Activated T-cell treated with anti-CD3 and anti-CD28 coated beads, Interleukin-2, amount 50 U/mL, for 1 hour (primary cell): ENCODE measurements around the gene GNE.
"Not testable (repeated sequence)": the region's sequence is repeated elsewhere in the genome, so short reads cannot be mapped to it uniquely, and the experiment has no call there.

Source experiments
- DNase-seq: peaks from one replicate; pipeline ENCODE4 v3.0.0-alpha.2; 2020

GNE gene

DNA sequence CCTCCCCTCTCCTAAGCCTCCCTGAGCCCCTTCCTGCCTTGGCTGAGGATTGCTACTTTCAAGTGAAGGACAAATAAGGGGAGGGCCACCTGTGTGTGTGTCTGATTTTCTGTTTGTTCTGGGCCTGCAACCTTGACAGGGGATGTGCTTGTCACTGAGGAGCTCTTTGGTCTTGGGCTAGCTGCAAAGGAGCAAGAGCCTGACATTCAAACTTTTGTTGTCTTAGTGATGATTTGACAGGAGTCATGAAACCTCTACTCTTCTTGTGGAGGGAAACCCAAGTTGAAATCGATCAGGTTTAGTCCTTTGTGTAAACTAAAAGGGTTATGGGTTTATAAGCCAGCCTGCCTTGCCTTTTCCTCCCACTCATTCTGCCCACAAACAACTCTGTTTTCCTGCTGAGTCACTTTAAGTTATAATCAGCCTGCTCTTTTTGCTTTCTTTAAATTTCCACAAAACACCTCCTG, 50.7 kb downstream of the GNE start:
- no peak for DNase-seq

DNA sequence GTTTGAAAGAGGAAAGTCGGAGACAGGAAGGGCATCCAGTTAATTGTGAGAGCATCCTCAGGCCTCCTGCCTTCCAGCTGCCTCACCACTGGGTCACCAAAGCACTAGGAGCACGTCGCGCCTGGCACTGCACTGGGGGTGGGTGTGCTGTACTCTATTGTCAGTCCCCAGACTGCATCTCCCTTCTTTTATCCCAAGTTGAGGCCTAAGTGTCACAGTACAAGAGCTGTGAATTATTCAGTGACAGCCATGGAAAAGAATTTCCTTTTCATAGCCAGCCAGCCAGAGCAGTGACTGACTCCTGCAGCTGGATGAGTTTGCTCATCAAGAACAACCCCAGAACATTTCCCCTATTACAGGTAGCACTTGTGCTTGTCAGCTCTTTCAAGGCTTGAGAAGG, 51.2 kb downstream of the GNE start:
- no peak for DNase-seq

DNA sequence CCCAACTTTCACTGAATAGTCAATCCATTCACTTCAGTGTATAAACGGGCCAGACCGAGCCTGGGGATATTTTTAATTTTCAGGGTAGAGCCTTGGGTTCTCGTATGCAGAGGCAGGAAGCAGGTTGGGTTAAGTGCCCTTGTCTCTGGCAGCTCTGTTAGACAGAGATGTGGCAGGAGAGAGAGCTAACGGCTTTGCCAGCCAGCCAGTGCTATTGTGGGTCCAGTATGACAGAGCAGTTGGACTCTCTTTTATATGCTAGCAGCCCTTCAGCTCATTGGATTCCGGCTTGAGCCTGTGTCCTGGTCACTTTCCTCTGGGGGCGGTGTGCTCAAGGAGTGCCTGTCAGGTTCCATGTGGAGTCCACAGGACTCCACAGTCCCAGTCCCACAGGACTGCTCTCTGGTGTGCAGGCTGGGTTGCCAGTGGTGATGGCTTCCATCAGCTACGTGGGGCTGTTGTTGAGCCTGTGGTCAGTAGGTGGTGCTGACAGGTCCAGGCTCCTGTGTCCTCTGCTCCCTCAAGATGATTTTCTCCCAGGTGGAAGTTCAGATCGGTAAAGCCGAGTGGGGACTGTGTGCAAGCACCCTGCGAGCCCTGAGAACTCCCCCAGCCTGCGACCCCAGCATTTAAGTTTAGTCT, 53.2 kb downstream of the GNE start:
- DNase-seq, result no peak

DNA sequence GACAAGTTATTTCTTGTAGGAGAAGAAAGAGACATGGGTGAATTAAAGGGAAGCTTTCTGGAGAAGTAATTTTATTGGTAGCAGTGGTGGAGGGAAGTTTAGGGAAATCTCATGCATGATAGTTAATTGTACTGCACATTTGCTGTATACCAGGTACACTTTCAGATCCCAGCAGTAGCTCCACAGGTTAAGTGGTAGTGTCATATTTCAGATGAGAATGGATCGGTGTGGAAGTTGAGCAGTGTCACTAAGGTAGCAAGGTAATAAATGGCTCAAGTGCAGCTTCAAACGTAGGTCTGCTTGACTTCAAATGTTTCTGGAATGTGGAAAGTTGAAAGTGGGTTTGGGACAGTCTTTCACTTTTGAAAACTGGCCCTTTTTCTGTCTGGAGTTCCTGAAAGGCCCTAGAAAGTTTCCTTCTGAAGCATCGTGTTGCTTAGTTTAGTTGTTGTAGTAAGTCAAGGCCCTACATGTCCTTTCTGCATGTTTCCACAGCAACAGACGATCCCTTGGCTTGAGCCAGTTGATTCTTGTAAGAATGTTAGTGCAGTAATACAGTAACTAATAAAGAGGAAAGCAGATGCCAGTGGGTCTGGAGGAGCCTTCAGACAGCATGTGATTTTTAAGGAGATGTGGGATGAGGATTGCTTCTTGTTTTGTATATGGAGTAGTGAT, 63.8 kb downstream of the GNE start:
- no peak for DNase-seq

DNA sequence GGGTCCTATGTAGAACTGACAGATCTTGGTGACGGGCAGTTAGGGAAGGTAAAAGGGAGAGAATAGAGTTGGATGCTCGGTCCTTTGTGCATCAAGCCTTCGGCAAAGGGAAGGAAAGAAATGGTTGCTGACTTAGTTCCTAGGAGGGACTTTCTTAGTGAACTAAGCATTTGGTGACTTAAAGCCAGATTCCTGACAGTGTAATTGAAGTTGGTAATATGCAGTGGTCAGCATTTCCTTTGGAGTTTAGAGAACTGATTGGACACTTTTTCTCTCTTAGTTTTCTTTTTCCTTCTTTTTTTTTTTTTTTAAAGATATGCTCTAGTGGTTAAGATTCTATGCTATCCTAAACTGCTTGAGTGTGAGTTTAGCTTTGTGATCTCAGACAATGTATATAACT, 65.2 kb downstream of the GNE start:
- no peak for DNase-seq

DNA sequence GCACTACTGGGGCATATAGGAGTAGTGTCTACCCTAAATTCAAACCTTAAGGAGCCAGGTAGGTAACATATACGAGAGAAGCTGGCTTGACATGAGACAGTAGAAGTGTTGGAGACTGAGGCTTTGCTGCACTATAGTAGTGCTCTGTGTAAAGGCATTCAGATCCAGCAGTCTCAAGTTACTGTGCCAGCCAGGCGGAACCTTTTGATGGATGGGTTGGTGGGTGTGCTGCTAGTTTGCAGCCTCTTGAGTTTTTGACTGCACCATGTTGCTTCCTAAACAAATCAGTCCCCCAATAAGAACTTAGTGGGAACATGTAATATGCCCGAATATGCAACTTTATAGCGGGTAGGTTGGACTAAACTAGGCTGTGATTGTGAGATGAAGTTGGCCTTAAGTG, 66.1 kb downstream of the GNE start:
- DNase-seq, result no peak

DNA sequence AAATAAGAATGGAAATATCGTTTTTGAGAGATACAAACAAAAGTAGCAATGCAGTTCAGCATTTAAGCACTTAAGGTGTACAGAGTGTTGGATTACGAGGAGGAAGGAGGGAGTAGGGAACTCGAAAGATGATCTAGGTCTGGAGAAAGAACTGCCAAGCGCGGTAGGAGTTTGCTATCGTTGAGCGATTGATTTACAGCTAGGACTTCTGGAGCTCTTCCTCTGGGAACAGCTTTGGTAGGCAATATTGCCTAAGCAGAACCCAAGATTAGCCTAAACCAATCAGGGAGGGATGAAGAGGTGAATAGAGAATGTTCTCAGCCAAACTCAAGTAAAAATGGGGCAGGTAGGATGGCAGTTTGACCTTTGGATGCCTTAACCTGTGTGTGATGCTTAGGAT, 66.6 kb downstream of the GNE start:
- no peak for DNase-seq

DNA sequence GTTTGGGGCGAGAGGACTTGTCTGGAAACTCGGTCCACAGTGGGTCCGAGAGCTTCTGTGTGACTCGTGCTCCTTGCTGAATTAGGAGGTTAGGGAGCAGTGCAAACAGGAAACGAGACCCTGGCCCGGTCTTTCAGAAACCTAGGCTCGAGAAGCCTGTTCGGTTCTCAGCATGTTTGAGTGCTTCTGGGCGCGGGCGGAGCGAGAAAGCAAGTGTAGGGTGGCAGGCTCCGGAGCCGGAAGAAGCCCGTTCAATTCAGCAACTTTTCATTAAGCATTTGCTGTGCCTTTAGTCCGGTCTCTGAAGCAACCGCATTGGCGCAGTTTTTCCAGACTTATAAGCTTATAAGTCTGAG, 67.0 kb downstream of the GNE start:
- no peak for DNase-seq

DNA sequence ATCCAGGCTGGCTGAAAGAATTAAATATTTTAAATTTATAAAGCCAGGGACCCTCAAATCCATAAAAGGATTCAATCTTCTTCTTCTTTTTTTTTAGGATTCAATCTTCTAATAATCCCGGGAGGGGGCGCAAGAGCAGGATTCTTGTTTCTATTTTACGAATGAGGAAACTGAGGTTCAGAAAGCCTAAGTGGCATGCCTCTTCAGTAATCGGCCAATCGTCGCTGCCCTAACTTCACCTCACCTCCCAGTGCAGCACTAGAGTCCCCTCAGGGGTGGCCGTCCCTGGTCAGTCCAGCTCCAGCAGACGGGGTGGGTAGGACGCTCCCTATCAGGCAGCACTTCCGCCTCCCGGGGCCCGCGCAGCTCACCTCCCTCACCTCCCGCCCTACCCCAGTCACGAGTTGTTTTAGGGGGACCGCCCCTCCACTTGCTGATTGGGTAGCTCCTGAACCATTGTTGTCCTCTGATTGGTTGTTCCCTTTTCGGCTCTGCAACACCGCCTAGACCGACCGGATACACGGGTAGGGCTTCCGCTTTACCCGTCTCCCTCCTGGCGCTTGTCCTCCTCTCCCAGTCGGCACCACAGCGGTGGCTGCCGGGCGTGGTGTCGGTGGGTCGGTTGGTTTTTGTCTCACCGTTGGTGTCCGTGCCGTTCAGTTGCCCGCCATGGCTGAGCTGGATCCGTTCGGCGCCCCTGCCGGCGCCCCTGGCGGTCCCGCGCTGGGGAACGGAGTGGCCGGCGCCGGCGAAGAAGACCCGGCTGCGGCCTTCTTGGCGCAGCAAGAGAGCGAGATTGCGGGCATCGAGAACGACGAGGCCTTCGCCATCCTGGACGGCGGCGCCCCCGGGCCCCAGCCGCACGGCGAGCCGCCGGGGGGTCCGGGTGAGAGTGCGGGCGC, 67.6 kb downstream of the GNE start, which contains the start of gene CLTA:
Gene CLTA (plus strand): TSS at position 534 of the 902 bp plus-strand sequence. CDS start 136 bp downstream, at position 670.
- DNase-seq, result peak; percentile 88

DNA sequence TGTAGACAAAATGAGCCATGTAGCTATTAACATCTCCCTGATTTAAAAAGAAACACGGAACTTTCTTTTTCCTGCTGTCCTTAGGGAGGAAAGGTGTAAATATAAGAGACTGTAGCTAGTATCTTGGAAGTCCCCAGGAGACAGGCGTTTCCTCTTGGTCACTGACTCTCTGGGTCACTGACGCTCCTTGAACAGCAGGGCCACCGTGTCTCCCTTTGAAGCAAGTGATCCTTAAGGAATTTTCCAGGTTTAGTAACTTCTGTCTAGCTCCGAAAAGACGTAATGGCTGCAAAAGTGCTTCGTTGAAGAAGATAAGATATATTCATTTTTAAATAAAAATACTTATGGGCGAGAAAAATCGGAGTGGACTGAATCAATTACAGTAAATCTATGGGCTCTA, 68.3 kb downstream of the GNE start:
- no peak for DNase-seq

DNA sequence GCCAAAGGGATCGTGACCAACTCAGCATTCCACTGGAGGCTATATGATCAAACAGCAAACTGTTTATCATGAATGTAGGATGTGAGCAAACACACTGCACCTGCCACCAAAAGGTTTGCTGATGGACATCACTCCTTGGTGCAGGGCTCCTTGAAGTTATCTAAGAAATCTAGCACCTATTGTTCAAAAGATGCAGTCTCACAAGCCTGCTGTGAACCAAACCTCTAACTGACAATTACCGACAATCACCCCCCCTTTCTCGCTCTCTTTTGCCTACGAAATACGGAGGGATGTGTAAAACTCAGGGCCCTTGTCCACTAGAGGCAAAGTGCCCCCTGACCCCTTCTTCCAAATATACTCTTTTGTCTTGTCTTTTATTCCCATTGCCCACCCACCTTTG, 70.0 kb downstream of the GNE start:
- no peak for DNase-seq

DNA sequence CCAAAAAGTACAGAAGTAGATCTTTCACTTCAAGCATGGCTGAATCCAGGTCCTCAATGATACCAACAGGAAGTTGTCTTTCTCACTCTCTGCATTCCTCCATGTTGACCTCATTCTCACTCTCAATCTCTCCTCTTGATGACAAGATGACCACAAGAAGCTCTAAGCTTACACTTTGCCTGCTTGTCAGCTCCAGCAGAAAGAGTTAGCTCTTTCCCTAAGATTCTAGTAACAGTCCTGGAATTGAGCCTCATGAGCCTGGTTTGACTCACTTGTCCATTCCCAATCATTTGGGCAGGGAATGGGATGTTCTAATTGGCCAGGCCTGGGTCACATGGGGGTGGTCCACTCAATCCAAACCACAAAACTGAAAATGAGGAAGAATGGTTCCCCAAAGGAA, 70.8 kb downstream of the GNE start:
- DNase-seq, result no peak

DNA sequence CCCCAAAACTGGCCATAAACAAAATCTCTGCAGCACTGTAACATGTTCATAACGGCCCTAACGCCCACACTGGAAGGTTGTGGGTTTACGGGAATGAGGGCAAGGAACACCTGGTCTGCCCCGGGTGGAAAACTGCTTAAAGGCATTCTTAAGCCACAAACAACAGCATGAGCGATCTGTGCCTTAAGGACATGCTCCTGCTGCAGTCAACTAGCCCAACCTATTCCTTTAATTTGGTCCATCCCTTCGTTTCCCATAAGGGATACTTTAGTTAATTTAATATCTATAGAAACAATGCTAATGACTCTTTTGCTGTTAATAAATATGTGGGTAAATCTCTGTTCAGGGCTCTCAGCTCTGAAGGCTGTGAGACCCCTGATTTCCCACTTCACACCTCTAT, 78.0 kb downstream of the GNE start:
- DNase-seq, result not testable (repeated sequence)

DNA sequence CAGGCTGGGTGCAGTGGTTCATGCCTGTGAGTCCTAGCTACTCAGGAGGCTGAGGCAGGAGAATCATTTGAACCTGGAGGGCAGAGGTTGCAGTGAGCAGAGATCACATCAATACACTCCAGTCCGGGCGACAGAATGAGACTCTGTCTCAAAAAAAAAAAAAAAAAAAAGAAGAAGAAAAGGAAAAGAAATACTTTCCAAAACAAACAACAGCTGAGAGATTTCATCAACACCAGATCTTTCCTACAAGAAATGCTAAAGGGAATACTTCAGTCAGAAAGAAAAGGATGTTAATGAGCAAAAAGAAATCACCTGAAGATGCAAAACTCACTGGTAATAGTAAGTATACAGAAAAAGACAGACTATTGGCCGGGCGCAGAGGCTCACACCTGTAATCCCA, 80.7 kb downstream of the GNE start:
- no peak for DNase-seq

DNA sequence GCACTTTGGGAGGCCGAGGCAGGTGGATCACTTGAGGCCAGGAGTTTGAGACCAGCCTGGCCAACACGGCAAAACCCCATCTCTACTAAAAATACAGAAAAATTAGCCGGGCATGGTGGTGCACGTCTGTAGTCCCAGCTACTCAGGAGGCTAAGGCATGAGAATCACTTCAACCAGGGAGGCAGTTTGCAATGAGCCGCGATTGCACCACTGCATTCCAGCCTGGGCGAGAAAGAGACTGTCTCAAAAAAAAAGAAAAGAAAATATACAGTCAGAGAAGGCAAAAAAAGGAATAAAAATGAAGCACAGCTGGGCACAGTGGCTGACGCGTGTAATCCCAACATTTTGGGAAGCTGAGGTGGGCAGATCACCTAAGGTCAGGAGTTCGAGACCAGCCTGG, 81.8 kb downstream of the GNE start:
- DNase-seq, result not testable (repeated sequence)

DNA sequence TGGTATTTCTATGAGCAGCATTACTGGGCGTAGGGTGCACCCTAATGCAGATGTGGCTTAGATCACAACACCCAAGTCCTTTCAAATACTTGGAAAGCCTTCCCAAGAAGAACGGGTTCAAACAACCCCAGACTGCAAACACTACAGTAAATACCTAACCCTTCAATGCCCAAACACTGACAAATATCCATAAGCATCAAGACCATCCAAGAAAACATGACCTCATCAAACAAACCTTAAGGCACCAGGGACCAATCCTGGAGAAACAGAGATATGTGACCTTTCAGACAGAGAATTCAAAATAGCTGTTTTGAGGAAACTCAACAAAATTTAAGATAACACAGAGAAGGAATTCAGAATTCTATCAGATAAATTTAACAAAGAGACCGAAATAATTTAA, 83.0 kb downstream of the GNE start:
- DNase-seq, result not testable (repeated sequence)

DNA sequence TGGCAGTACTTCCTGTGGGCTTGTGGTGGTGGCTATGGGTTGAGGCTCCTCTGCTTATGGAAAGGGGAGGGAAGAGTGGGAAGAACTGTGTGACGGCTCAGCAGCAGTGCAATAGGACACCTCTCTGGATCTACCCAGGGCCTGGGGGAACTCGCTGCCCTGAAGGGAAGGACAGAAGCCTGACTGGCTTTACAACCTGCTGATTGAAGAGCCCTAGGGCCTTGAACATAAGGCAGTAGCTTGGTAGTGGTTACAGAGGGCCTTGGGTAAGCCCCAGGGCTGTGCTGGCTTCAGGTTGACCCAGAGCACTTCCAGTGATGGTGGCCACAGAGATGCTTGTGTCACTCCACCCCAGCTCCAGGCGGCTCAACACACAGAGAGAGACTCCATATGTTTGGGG, 83.5 kb downstream of the GNE start:
- no peak for DNase-seq

DNA sequence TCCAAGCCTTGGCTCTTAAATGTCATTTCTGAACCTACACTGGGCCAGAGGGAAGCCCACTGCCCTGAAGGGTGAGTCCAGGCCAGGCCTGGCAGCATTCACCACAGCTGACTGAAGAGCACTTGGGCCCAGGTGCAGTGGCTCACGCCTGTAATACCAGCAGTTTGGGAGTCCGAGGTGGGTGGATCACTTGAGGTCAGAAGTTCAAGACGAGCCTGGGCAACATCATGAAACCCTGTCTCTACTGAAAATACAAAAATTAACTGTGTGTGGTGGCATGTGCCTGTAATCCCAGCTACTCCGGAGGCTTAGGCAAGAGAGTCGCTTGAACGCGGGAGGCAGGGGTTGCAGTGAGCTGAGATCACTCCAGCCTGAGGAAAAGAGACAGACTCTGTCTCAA, 84.0 kb downstream of the GNE start:
- DNase-seq, result no peak

DNA sequence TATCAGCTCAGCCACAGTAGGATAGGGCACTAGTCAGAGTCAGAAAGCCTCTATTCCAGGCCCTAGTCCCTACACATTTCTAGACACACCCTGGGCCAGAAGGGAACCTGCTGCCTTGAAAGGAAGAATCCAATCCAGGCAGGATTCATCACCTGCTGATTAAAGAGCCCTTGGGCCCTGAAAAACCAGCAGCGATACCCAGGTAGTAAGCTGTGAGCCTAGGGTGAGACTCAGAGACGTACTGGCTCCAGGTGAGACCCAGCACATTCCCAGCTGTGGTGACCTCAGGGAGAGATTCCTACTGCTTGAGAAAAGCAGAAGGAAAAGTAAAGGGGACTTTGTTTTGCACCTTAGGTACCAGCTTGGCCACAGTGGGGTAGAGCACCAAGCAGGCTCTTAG, 84.4 kb downstream of the GNE start:
- DNase-seq, result no peak

DNA sequence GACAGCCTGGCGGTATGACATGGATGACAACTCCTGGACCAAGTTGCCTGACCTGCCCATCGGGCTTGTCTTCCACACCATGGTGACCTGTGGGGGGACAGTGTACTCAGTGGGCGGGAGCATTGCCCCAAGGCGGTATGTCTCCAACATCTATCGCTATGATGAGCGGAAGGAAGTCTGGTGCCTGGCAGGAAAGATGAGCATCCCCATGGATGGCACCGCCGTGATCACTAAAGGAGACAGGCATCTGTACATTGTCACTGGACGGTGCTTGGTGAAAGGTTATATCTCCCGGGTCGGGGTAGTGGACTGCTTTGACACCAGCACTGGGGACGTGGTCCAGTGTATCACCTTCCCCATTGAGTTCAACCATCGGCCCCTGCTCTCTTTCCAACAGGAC, 87.7 kb downstream of the GNE start:
- DNase-seq, result no peak

DNA sequence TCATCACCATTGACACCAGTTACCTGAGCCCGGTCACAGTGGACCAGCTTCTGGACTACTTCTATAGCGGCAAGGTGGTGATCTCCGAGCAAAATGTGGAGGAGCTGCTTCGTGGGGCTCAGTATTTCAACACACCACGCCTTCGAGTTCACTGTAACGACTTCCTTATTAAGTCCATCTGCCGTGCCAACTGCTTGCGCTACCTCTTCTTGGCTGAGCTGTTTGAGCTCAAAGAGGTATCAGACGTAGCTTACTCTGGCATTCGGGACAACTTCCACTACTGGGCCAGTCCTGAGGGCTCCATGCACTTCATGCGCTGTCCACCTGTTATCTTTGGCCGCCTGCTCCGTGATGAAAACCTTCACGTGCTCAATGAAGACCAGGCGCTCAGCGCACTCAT, 88.5 kb downstream of the GNE start:
- no peak for DNase-seq

DNA sequence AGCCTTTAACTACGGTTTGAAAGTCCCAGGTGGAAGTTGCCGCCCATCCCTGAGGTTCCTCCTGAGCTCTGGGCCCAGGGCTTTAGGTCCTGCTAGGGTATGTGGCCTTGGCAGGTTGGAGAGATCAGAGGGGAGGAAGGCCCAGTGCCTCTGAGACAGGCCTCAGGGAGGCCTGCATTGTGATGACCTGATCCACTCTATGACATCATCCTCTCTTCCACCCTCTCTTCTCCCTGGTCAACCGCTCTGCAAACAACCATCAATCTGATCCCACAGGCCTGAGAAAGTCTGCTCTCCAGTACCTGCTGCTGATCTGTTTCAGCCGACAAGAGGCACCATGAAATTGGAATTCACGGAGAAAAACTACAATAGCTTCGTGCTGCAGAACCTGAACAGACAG, 89.1 kb downstream of the GNE start, which contains the start of gene CCIN:
Gene CCIN (plus strand): TSS at position 223 of the 400 bp plus-strand sequence. CDS start 115 bp downstream, at position 338.
- DNase-seq, result no peak

DNA sequence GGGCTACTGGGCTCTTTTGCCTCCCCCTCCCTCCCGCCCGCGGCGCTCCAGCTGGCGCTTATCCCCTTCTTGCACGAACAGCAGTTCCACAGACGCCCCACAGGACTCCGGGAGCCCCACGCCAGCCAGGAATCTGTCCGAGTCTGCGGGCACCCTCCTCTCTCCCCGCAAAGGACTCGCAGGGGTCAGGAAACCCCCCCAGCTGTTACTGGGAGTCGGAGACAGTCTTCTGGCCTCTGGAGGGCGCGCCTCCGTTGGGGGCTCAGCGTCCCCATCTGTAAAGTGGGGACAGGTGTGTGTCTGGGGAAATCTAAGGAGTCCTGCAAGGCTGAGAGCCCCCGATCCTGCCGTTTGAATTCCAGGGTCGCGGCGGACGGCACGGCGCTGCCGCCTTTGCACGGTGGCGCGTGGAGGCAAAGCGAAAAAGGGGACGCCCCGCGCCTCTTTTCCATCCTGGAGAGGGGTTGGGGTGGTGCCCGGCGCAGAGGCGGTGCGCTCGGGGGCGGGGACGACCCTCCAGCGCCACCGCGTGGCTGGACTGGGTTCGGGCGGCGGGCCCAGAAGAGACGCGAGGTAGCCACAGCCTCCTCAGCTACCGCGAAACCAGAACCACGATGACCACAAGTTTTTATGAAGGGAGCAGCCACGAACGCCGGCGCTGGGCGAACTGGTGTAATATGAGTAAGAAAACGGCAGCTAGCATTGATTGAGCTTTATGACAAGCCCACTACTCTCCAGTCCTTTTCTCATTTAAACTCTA, 91.9 kb downstream of the GNE start:
- DNase-seq, result peak; percentile 91
